ENCODE measurements around the gene SERGEF. TPM values are rescaled to one million over a fixed set of nuclear protein-coding genes. Genes with fewer than 3 reads are reported as not detected.

The SERGEF gene
- total and polyA plus RNA-seq, 2 donors from 2014 or later = 33.2 to 63.0 TPM

DNA sequence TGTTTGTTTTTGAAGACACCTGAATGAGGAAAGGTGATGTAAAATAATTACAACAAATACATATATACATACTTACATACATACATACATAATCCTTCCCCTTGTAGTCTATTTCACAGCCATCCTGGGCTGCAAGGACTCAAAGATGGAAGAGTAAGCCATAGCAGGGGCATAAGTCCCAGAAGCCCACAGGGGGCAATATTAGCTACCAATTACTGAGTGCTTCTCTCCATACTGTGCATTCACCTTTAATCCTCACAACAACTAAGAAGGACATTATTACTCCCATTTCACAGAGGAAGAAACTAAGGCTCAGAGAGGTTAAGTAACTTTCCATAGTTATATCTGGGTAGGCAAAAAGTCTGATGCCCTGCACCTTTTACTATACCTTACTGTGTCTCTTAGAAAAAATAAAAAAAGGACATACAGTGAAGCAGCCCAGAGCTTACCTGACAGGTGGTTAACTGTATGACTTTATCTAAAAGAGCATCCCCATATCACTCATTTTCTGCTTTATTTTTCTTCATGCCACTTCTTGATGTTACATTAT lies 2.7 kb downstream of the SERGEF start:
- no peak for FAIRE-seq
- no peak overlapping the region for H3K4me3 ChIP-seq (ENCODE audit: low read length in 3 of 3)
- DNase-seq = no peak
- TF ChIP-seq, protein P1, sequence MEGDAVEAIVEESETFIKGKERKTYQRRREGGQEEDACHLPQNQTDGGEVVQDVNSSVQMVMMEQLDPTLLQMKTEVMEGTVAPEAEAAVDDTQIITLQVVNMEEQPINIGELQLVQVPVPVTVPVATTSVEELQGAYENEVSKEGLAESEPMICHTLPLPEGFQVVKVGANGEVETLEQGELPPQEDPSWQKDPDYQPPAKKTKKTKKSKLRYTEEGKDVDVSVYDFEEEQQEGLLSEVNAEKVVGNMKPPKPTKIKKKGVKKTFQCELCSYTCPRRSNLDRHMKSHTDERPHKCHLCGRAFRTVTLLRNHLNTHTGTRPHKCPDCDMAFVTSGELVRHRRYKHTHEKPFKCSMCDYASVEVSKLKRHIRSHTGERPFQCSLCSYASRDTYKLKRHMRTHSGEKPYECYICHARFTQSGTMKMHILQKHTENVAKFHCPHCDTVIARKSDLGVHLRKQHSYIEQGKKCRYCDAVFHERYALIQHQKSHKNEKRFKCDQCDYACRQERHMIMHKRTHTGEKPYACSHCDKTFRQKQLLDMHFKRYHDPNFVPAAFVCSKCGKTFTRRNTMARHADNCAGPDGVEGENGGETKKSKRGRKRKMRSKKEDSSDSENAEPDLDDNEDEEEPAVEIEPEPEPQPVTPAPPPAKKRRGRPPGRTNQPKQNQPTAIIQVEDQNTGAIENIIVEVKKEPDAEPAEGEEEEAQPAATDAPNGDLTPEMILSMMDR (IDR thresholded peaks at IDR 0.05; ENCODE audit: borderline replicate concordance, extremely low read depth, insufficient read depth) = no peak
- H3K9ac ChIP-seq (ENCODE audit: low read length in 3 of 3) = no peak overlapping the region
- H3K36me3 ChIP-seq (ENCODE audit: control insufficient read depth in 2 of 3, insufficient read depth in 3 of 3, low read length in 3 of 3) = peaks cover 0 to 2% (median 0%) of the 10 kb centered on the region in 3 donors
- H3K27ac ChIP-seq (ENCODE audit: low read depth in 2 of 2, low read length in 2 of 2) = no peak overlapping the region
- peaks cover 0 to 5% (median 0%) of the 10 kb centered on the region in 3 donors for H3K4me1 ChIP-seq (ENCODE audit: control insufficient read depth in 2 of 3, insufficient read depth in 2 of 3, low read depth in 1 of 3, low read length in 3 of 3)
- no peaks in the 10 kb centered on the region for H3K9me3 ChIP-seq (ENCODE audit: control insufficient read depth in 2 of 3, insufficient read depth in 1 of 3, low read length in 3 of 3)
- H3K27me3 ChIP-seq (ENCODE audit: control insufficient read depth, insufficient read depth, low read length) = no peaks in the 10 kb centered on the region
- intact Hi-C loops (cut with DNase I) = no loop called here

DNA sequence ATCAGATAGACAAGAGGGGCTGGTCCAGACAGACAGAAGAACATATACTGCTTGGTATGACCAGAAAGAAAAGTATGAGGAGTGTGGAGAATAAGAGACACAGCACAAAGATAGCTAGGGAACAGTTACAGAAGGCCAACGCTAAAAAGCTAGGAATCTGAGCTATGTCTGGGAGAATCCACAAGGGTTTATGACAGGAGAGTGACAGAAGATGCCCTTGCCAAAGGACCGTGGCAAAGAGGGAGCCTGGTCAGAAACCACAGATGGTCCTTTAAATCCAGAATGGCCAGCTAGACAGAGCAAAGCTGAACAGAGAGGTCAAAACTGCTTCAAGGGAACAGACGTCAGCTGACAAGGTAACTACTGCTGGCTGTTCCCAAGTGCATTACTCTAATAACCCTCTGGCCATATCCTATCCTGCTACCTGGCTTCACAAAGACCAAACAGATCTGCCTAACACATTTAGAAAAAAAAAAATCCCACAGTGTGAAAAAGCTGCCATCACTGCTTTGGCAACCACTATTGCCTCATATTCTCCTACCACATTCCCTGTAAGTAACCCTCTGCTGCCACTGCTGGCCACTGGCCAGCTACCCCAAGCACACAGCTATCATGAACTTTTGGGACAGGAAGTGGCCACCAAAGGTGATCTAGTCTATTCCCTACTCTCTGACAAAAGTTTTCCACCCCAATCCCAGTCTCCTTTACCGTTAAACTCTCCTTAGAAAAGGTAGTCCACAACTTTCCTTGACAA lies 7.3 kb downstream of the SERGEF start:
- intact Hi-C loops (cut with DNase I) = no loop called here
- FAIRE-seq = no peak

DNA sequence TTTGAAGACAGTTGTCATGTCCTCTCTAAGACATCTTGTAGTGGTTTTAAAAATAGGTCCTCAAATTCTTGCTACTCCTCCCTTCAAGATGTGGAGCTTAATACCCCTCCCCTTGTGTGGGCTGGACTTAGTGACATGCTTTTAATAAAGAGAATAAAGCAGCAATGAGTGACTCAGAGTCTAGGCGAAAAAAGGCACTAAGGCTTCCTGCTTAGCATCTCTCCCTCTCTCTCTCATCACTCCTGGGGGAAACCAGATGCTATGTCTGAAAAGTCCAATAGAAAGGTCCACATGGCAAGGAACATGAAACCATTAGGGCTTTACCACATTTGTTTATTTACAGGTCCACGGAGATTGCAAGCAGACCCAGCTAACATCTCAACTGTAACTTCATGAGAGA lies 11.7 kb downstream of the SERGEF start:
- no peak overlapping the region for H3K9ac ChIP-seq (ENCODE audit: low read length in 3 of 3)
- H3K4me3 ChIP-seq (ENCODE audit: low read length in 3 of 3) = no peak overlapping the region
- FAIRE-seq (no peak), DNase-seq (no peak)
- TF ChIP-seq, protein P1 (IDR thresholded peaks at IDR 0.05; ENCODE audit: borderline replicate concordance, extremely low read depth, insufficient read depth) = no peak
- intact Hi-C loops (cut with DNase I) = no loop called here
- no peaks in the 10 kb centered on the region for H3K9me3 ChIP-seq (ENCODE audit: control insufficient read depth in 2 of 3, insufficient read depth in 1 of 3, low read length in 3 of 3)
- peaks cover 0 to 9% (median 0%) of the 10 kb centered on the region in 3 donors for H3K36me3 ChIP-seq (ENCODE audit: control insufficient read depth in 2 of 3, insufficient read depth in 3 of 3, low read length in 3 of 3)
- H3K4me1 ChIP-seq (ENCODE audit: control insufficient read depth in 2 of 3, insufficient read depth in 2 of 3, low read depth in 1 of 3, low read length in 3 of 3) = peaks cover 0 to 5% (median 3%) of the 10 kb centered on the region in 3 donors
- no peak overlapping the region for H3K27ac ChIP-seq (ENCODE audit: low read depth in 2 of 2, low read length in 2 of 2)
- no peaks in the 10 kb centered on the region for H3K27me3 ChIP-seq (ENCODE audit: control insufficient read depth, insufficient read depth, low read length)

More for the DNA sequence above, 7.3 kb downstream of the SERGEF start:
- no peaks in the 10 kb centered on the region for H3K9me3 ChIP-seq (ENCODE audit: control insufficient read depth in 2 of 3, insufficient read depth in 1 of 3, low read length in 3 of 3)
- peaks cover 0 to 6% (median 0%) of the 10 kb centered on the region in 3 donors for H3K36me3 ChIP-seq (ENCODE audit: control insufficient read depth in 2 of 3, insufficient read depth in 3 of 3, low read length in 3 of 3)
- no peak for DNase-seq
- no peak overlapping the region for H3K4me3 ChIP-seq (ENCODE audit: low read length in 3 of 3)
- no peaks in the 10 kb centered on the region for H3K27me3 ChIP-seq (ENCODE audit: control insufficient read depth, insufficient read depth, low read length)
- no peak overlapping the region for H3K27ac ChIP-seq (ENCODE audit: low read depth in 2 of 2, low read length in 2 of 2)
- H3K4me1 ChIP-seq (ENCODE audit: control insufficient read depth in 2 of 3, insufficient read depth in 2 of 3, low read depth in 1 of 3, low read length in 3 of 3) = peaks cover 0 to 5% (median 3%) of the 10 kb centered on the region in 3 donors
- TF ChIP-seq, protein P1 (IDR thresholded peaks at IDR 0.05; ENCODE audit: borderline replicate concordance, extremely low read depth, insufficient read depth) = no peak
- H3K9ac ChIP-seq (ENCODE audit: low read length in 3 of 3) = no peak overlapping the region

All from kidney (tissue), 14 donors.